ENCODE results near the gene MLLT1.

The MLLT1 gene

GRCh38 chr19:6198896-6199239, 80.9 kb downstream of the MLLT1 start:
- Histone ChIP-seq H3K9me2 (replicated peaks; ENCODE audit: insufficient read depth, low read length) (no peaks in the 10 kb centered on the region), H3K4me2 (ENCODE audit: low read depth, low read length, poor library complexity, severe bottlenecking) (peak overlapping the region; percentile 77), H3K27ac (ENCODE audit: low read depth, low read length) (peak overlapping the region; percentile 69), H3K79me2 (ENCODE audit: insufficient read depth, low read length) (peaks cover 24% of the 10 kb centered on the region), H4K20me1 (ENCODE audit: low read depth, low read length) (no peaks in the 10 kb centered on the region), H3K4me3 (ENCODE audit: insufficient read depth, low read length, poor library complexity, severe bottlenecking) (peak overlapping the region; percentile 99), H3K9ac (ENCODE audit: low read length) (peak overlapping the region; percentile 98), H3K27me3 (ENCODE audit: low read length) (no peaks in the 10 kb centered on the region), H2AFZ (ENCODE audit: low read depth, low read length, severe bottlenecking) (peak overlapping the region; percentile 73), H3K9me3 (ENCODE audit: insufficient read depth, low read length) (no peaks in the 10 kb centered on the region), H3K36me3 (ENCODE audit: low read length) (no peaks in the 10 kb centered on the region), H3F3A (ENCODE audit: insufficient read depth) (no peaks in the 10 kb centered on the region; the same call in 1 of the 2 replicates)
- no peak for TF ChIP-seq EZH2phosphoT487 (conservative IDR thresholded peaks at IDR 0.05; ENCODE audit: low read length)
- TF ChIP-seq CTCF (IDR thresholded peaks at IDR 0.05; ENCODE audit: insufficient read depth, low read length, poor library complexity, severe bottlenecking): no peak

- H3K27me3 ChIP-seq (ENCODE audit: low read length): no peaks in the 10 kb centered on the region
- no peak for TF ChIP-seq EZH2phosphoT487 (conservative IDR thresholded peaks at IDR 0.05; ENCODE audit: low read length)
- no peak for TF ChIP-seq CTCF (IDR thresholded peaks at IDR 0.05; ENCODE audit: insufficient read depth, low read length, poor library complexity, severe bottlenecking)
- no peak overlapping the region for H3K4me3 ChIP-seq (ENCODE audit: insufficient read depth, low read length, poor library complexity, severe bottlenecking)
- H3K4me2 ChIP-seq (ENCODE audit: low read depth, low read length, poor library complexity, severe bottlenecking): no peak overlapping the region
- no peak overlapping the region for H2AFZ ChIP-seq (ENCODE audit: low read depth, low read length, severe bottlenecking)
- H3K36me3 ChIP-seq (ENCODE audit: low read length): no peaks in the 10 kb centered on the region
- no peaks in the 10 kb centered on the region for H3K9me3 ChIP-seq (ENCODE audit: insufficient read depth, low read length)
- no peak overlapping the region for H3K9ac ChIP-seq (ENCODE audit: low read length)
- peaks cover 24% of the 10 kb centered on the region for H3K79me2 ChIP-seq (ENCODE audit: insufficient read depth, low read length)
- H3K27ac ChIP-seq (ENCODE audit: low read depth, low read length): no peak overlapping the region
- H4K20me1 ChIP-seq (ENCODE audit: low read depth, low read length): no peaks in the 10 kb centered on the region
- H3F3A ChIP-seq (ENCODE audit: insufficient read depth): no peaks in the 10 kb centered on the region
- H3K9me2 ChIP-seq (replicated peaks; ENCODE audit: insufficient read depth, low read length): no peaks in the 10 kb centered on the region
Observed at GRCh38 chr19:6196361-6196760, 83.4 kb downstream of the MLLT1 start.

GRCh38 chr19:6188811-6189210, 91.0 kb downstream of the MLLT1 start:
- no peak for TF ChIP-seq EZH2phosphoT487 (conservative IDR thresholded peaks at IDR 0.05; ENCODE audit: low read length)
- TF ChIP-seq CTCF (IDR thresholded peaks at IDR 0.05; ENCODE audit: insufficient read depth, low read length, poor library complexity, severe bottlenecking): no peak
- Histone ChIP-seq H2AFZ (ENCODE audit: low read depth, low read length, severe bottlenecking) (no peak overlapping the region), H3K79me2 (ENCODE audit: insufficient read depth, low read length) (no peaks in the 10 kb centered on the region; the same call in 1 of the 2 replicates), H3K4me2 (ENCODE audit: low read depth, low read length, poor library complexity, severe bottlenecking) (no peak overlapping the region), H4K20me1 (ENCODE audit: low read depth, low read length) (no peaks in the 10 kb centered on the region), H3K4me3 (ENCODE audit: insufficient read depth, low read length, poor library complexity, severe bottlenecking) (no peak overlapping the region), H3F3A (ENCODE audit: insufficient read depth) (no peaks in the 10 kb centered on the region), H3K9me2 (replicated peaks; ENCODE audit: insufficient read depth, low read length) (no peaks in the 10 kb centered on the region), H3K9me3 (ENCODE audit: insufficient read depth, low read length) (no peaks in the 10 kb centered on the region), H3K9ac (ENCODE audit: low read length) (no peak overlapping the region), H3K36me3 (ENCODE audit: low read length) (no peaks in the 10 kb centered on the region), H3K27ac (ENCODE audit: low read depth, low read length) (no peak overlapping the region), H3K27me3 (ENCODE audit: low read length) (no peaks in the 10 kb centered on the region)
